HUES64 (cell line): ENCODE data around the gene C3orf70.

Experiments
- H3K27ac ChIP-seq: 2 replicates; pipeline ENCODE4 v1.7.0; 2013; ENCODE audit warnings: low read depth, low read length, inconsistent platforms
- H3K27me3 ChIP-seq: 2 replicates; pipeline ENCODE4 v1.6.1; 2013; ENCODE audit warnings: mild to moderate bottlenecking, low read length; ENCODE audit not compliant: insufficient read depth
- H3K36me3 ChIP-seq: 2 replicates; pipeline ENCODE4 v1.6.1; 2013; ENCODE audit warnings: mild to moderate bottlenecking, low read length; ENCODE audit not compliant: insufficient read depth
- H3K4me1 ChIP-seq: 2 replicates; pipeline ENCODE4 v1.6.1; 2013; ENCODE audit warnings: mild to moderate bottlenecking, low read length, moderate library complexity; ENCODE audit not compliant: insufficient read depth
- H3K4me3 ChIP-seq: 2 replicates; pipeline ENCODE4 v1.5.1; 2013; ENCODE audit warnings: mild to moderate bottlenecking, low read length, moderate library complexity
- H3K9ac ChIP-seq: 2 replicates; pipeline ENCODE4 v1.6.1; 2013; ENCODE audit warnings: mild to moderate bottlenecking, low read depth, low read length
- H3K9me3 ChIP-seq: 2 replicates; pipeline ENCODE4 v1.6.1; 2013; ENCODE audit warnings: low read depth, low read length; ENCODE audit not compliant: insufficient read depth
- WGBS: fragments of 150-250, 120-280 bp; methylation state at CpG from one replicate; pipeline ENCODE4 v1.1.7; 2013; ENCODE audit warnings: missing lambda C conversion rate; 5-methylcytosine and 5-hydroxymethylcytosine counted together

The C3orf70 gene

DNA sequence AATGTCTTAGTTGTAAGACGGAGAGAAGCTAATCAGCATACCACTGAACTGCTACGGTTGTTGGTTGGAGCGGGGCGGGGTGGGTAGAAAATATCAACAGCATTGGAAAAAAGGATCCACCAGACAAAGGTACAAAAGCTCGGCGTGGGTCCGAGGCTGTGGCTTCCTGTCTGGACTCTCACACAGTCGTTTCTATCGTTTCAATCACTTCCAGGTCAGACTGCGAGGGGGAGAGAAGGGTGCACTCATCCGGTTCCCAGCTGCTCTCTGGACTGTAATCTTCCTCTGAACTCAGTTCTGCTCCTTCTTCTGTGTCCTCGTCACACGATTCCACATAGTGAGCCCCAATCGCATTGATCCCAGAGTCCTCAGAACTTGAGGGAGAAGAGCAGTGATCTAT is 70.0 kb downstream of the C3orf70 start:
- Histone ChIP-seq H3K27me3 (no peaks in the 10 kb centered on the region), H3K4me1 (no peaks in the 10 kb centered on the region), H3K36me3 (no peaks in the 10 kb centered on the region), H3K9me3 (no peaks in the 10 kb centered on the region), H3K4me3 (no peak overlapping the region), H3K27ac (no peak overlapping the region), H3K9ac (no peak overlapping the region)
- 92% methylated on average over 14 of the region's 14 CpGs for WGBS

- Histone ChIP-seq H3K4me1 (no peaks in the 10 kb centered on the region), H3K9ac (no peak overlapping the region), H3K9me3 (no peaks in the 10 kb centered on the region), H3K27me3 (no peaks in the 10 kb centered on the region), H3K36me3 (no peaks in the 10 kb centered on the region), H3K4me3 (no peak overlapping the region), H3K27ac (no peak overlapping the region)
- 89% methylated on average over 3 of the region's 3 CpGs for WGBS
Observed at GRCh38 chr3:185082149-185082548, 70.7 kb downstream of the C3orf70 start.

GRCh38 chr3:185081521-185081920 is 71.3 kb downstream of the C3orf70 start:
- no peaks in the 10 kb centered on the region for H3K27me3 ChIP-seq
- H3K27ac ChIP-seq, result no peak overlapping the region
- 89% methylated on average over 1 of the region's 1 CpG for WGBS
- H3K4me3 ChIP-seq, result no peak overlapping the region
- no peaks in the 10 kb centered on the region for H3K4me1 ChIP-seq
- H3K36me3 ChIP-seq, result no peaks in the 10 kb centered on the region
- H3K9me3 ChIP-seq, result no peaks in the 10 kb centered on the region
- H3K9ac ChIP-seq, result no peak overlapping the region

- no peaks in the 10 kb centered on the region for H3K9me3 ChIP-seq
- no peaks in the 10 kb centered on the region for H3K27me3 ChIP-seq
- no peak overlapping the region for H3K4me3 ChIP-seq
- no peaks in the 10 kb centered on the region for H3K4me1 ChIP-seq
- H3K9ac ChIP-seq, result no peak overlapping the region
- 88% methylated on average over 1 of the region's 1 CpG for WGBS
- H3K36me3 ChIP-seq, result no peaks in the 10 kb centered on the region
- H3K27ac ChIP-seq, result no peak overlapping the region
Observed at GRCh38 chr3:185079625-185080024, 73.2 kb downstream of the C3orf70 start.

DNA sequence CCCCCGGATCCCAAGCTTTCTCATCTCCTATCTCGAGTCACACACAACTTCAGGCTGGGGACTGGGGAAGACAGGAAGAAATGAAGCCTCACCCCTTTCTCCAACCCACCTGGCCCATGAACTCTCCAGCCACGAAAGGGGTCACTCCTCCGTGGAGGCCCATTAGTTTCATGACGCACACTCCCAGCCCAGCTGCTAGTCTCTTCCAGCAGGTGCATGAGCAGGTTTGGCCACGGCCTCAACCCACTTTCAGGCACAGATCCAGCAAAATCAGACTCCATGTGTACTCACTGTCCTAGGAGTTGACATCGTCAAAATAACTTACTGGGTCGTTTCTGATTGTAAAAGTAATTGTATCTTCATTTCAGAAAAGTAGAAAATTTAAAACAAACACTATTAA is 76.6 kb downstream of the C3orf70 start:
- 88% methylated on average over 6 of the region's 8 CpGs for WGBS
- no peak overlapping the region for H3K9ac ChIP-seq
- H3K27me3 ChIP-seq, result no peaks in the 10 kb centered on the region

GRCh38 chr3:185075547-185075946 is 77.3 kb downstream of the C3orf70 start:
- 94% methylated on average over 13 of the region's 13 CpGs for WGBS
- H3K27ac ChIP-seq, result no peak overlapping the region
- H3K27me3 ChIP-seq, result no peaks in the 10 kb centered on the region

More for the DNA sequence above, 76.6 kb downstream of the C3orf70 start:
- H3K4me3 ChIP-seq, result no peak overlapping the region
- H3K27ac ChIP-seq, result no peak overlapping the region
- no peaks in the 10 kb centered on the region for H3K36me3 ChIP-seq
- H3K9me3 ChIP-seq, result no peaks in the 10 kb centered on the region
- no peaks in the 10 kb centered on the region for H3K4me1 ChIP-seq

DNA sequence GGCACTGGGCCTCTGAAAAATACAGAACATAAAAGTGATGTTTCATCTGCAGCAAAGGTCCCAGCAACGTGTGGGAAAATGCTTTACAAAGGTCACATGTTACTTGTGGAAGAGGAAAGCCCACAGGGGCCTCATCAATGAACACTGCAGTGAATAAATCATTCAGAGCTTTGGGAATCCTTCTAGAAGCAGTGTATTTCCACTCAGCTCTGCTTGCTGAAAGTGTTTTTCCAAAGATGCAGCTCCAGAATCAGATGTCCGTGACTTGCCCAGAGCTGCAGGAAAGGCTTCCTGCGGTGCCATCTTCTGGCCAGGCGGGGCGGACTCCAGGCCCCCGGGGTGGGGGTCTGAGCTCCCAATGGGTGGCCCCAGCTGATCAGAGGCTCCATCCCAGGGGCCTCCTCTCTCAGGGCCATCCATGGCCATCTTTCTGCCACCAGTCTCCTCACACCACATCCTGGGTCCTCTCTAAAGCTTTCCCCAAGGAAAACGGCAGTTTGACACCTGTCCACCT is 81.5 kb downstream of the C3orf70 start:
- Histone ChIP-seq H3K9me3 (no peaks in the 10 kb centered on the region), H3K27me3 (no peaks in the 10 kb centered on the region), H3K4me3 (no peak overlapping the region), H3K27ac (no peak overlapping the region), H3K4me1 (no peaks in the 10 kb centered on the region; the same call in 1 of the 2 replicates), H3K9ac (no peak overlapping the region), H3K36me3 (no peaks in the 10 kb centered on the region)
- WGBS, result 73% methylated on average over 7 of the region's 7 CpGs

More at GRCh38 chr3:185075547-185075946, 77.3 kb downstream of the C3orf70 start:
- H3K9ac ChIP-seq, result no peak overlapping the region
- H3K9me3 ChIP-seq, result no peaks in the 10 kb centered on the region
- no peaks in the 10 kb centered on the region for H3K36me3 ChIP-seq
- H3K4me3 ChIP-seq, result no peak overlapping the region
- no peaks in the 10 kb centered on the region for H3K4me1 ChIP-seq

GRCh38 chr3:185070491-185071286 is 82.2 kb downstream of the C3orf70 start:
- Histone ChIP-seq H3K4me1 (no peaks in the 10 kb centered on the region; the same call in 1 of the 2 replicates), H3K9ac (no peak overlapping the region), H3K36me3 (no peaks in the 10 kb centered on the region), H3K4me3 (no peak overlapping the region), H3K9me3 (no peaks in the 10 kb centered on the region), H3K27me3 (no peaks in the 10 kb centered on the region), H3K27ac (no peak overlapping the region)
- 82% methylated on average over 21 of the region's 22 CpGs for WGBS

- H3K9ac ChIP-seq, result no peak overlapping the region
- 73% methylated on average over 28 of the region's 28 CpGs for WGBS
- no peaks in the 10 kb centered on the region for H3K9me3 ChIP-seq
- H3K27ac ChIP-seq, result no peak overlapping the region
- no peaks in the 10 kb centered on the region; the same call in 1 of the 2 replicates for H3K4me1 ChIP-seq
- H3K4me3 ChIP-seq, result no peak overlapping the region
- no peaks in the 10 kb centered on the region for H3K36me3 ChIP-seq
- no peaks in the 10 kb centered on the region for H3K27me3 ChIP-seq
Observed at GRCh38 chr3:185069037-185070030, 83.5 kb downstream of the C3orf70 start.

GRCh38 chr3:185067173-185067572 is 85.7 kb downstream of the C3orf70 start:
- no peak overlapping the region for H3K27ac ChIP-seq
- no peak overlapping the region for H3K4me3 ChIP-seq
- H3K4me1 ChIP-seq, result no peaks in the 10 kb centered on the region; the same call in 1 of the 2 replicates
- no peaks in the 10 kb centered on the region for H3K36me3 ChIP-seq
- H3K9me3 ChIP-seq, result no peaks in the 10 kb centered on the region
- no peaks in the 10 kb centered on the region for H3K27me3 ChIP-seq
- H3K9ac ChIP-seq, result no peak overlapping the region
- 91% methylated on average over 11 of the region's 11 CpGs for WGBS

DNA sequence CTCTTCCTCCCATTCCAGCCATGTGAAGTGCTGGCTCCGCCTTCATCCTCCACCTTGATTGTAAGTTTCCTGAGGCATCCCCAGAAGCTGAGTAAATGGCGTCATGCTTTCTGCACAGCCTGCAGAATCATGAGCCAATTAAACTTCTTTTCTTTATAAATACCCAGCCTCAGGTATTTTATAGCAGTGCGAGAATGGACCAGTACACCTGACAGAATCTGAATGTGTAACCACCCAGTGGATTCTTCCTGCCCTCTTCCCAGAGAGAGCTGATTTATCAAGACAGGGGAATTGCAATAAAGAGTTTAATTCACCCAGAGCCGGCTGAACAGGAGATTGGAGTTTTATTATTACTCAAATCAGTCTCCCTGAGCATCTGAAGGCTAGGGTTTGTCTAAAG is 86.6 kb downstream of the C3orf70 start:
- Histone ChIP-seq H3K4me1 (no peaks in the 10 kb centered on the region; the same call in 1 of the 2 replicates), H3K9ac (no peak overlapping the region), H3K9me3 (no peaks in the 10 kb centered on the region; the same call in 1 of the 2 replicates), H3K27ac (no peak overlapping the region), H3K27me3 (no peaks in the 10 kb centered on the region), H3K4me3 (no peak overlapping the region), H3K36me3 (no peaks in the 10 kb centered on the region)
- WGBS, result 97% methylated on average over 4 of the region's 4 CpGs
